ENCODE measurements around the gene PTPRM. TPM values are rescaled to one million over a fixed set of nuclear protein-coding genes. Genes with fewer than 3 reads are reported as not detected.

PTPRM gene
- total RNA-seq, 1 experiment from 2014 or later = 1.6 TPM

GRCh38 chr18:7877609-7878008, 310.5 kb downstream of the PTPRM start:
- H3K27ac ChIP-seq (ENCODE audit: low read length) = no peak overlapping the region

GRCh38 chr18:7878265-7879211, 311.4 kb downstream of the PTPRM start:
- H3K27ac ChIP-seq (ENCODE audit: low read length) = no peak overlapping the region
- in situ Hi-C loops (cut with HindIII; ENCODE audit: low pct_unique_long_range_greater_than_20kb, low sequenced_read_pairs) (no loop called here), intact Hi-C loops (cut with micrococcal nuclease; ENCODE audit: unreplicated experiment) (no loop called here)
- H3K4me1 ChIP-seq (ENCODE audit: control insufficient read depth, insufficient read depth, low read length) = no peaks in the 10 kb centered on the region
- DNase-seq (ENCODE audit: low read depth, low spot score) = no peak
- no peak overlapping the region for H3K4me3 ChIP-seq (ENCODE audit: low read depth in 2 of 2, low read length in 2 of 2)
- POLR2A ChIA-PET = no interaction called here
- no TSS peak for BruUV-seq (replicated peaks)
- H3K27me3 ChIP-seq (ENCODE audit: control insufficient read depth, insufficient read depth, low read length) = no peaks in the 10 kb centered on the region
- H3K36me3 ChIP-seq (ENCODE audit: control insufficient read depth, insufficient read depth, low read length) = no peaks in the 10 kb centered on the region
- no peak for ATAC-seq
- no peaks in the 10 kb centered on the region for H3K9me3 ChIP-seq (ENCODE audit: control insufficient read depth, insufficient read depth, low read depth, low read length)
- CTCF ChIA-PET = no interaction called here
- no peak for TF ChIP-seq CTCF (IDR thresholded peaks at IDR 0.05)
- TF ChIP-seq SIN3A (IDR thresholded peaks at IDR 0.05; ENCODE audit: borderline replicate concordance, insufficient read depth, low read depth, low read length) = no peak
- no peak for TF ChIP-seq REST (IDR thresholded peaks at IDR 0.05; ENCODE audit: insufficient read depth in 1 of 2, low read depth in 2 of 2, low read length in 1 of 2)
- TF ChIP-seq POLR2AphosphoS5 (IDR thresholded peaks at IDR 0.05; ENCODE audit: low read depth, low read length) = no peak

More at GRCh38 chr18:7877609-7878008, 310.5 kb downstream of the PTPRM start:
- ATAC-seq = no peak
- no peaks in the 10 kb centered on the region for H3K27me3 ChIP-seq (ENCODE audit: control insufficient read depth, insufficient read depth, low read length)
- in situ Hi-C loops (cut with HindIII; ENCODE audit: low pct_unique_long_range_greater_than_20kb, low sequenced_read_pairs) = no loop called here
- BruUV-seq (replicated peaks) = no TSS peak
- ChIA-PET POLR2A (no interaction called here), CTCF (no interaction called here)
- H3K36me3 ChIP-seq (ENCODE audit: control insufficient read depth, insufficient read depth, low read length) = no peaks in the 10 kb centered on the region
- intact Hi-C loops (cut with micrococcal nuclease; ENCODE audit: unreplicated experiment) = no loop called here
- H3K4me3 ChIP-seq (ENCODE audit: low read depth in 2 of 2, low read length in 2 of 2) = no peak overlapping the region
- no peak for TF ChIP-seq REST (IDR thresholded peaks at IDR 0.05; ENCODE audit: insufficient read depth in 1 of 2, low read depth in 2 of 2, low read length in 1 of 2)
- no peak for TF ChIP-seq CTCF (IDR thresholded peaks at IDR 0.05)
- no peak for TF ChIP-seq POLR2AphosphoS5 (IDR thresholded peaks at IDR 0.05; ENCODE audit: low read depth, low read length)
- TF ChIP-seq SIN3A (IDR thresholded peaks at IDR 0.05; ENCODE audit: borderline replicate concordance, insufficient read depth, low read depth, low read length) = no peak
- TF ChIP-seq TCF7L2 (IDR thresholded peaks at IDR 0.05; ENCODE audit: low read depth, low read length) = no peak
- DNase-seq (ENCODE audit: low read depth, low spot score) = no peak
- no peaks in the 10 kb centered on the region for H3K4me1 ChIP-seq (ENCODE audit: control insufficient read depth, insufficient read depth, low read length)
- no peaks in the 10 kb centered on the region for H3K9me3 ChIP-seq (ENCODE audit: control insufficient read depth, insufficient read depth, low read depth, low read length)

All from Panc1 (cell line).